Transverse colon (tissue), 4 donors: ENCODE measurements around the gene GRIN2D.

ENCODE experiments used
- EP300 ChIP-seq: sonication (generic); formaldehyde crosslinking; IDR thresholded peaks from one replicate; pipeline ENCODE4 v1.6.1; 2017; ENCODE audit warnings: antibody characterized with exemption, low read depth
- POLR2A ChIP-seq: fragments of 450-650 bp; IDR thresholded peaks from one replicate; pipeline ENCODE4 v1.6.1; 2016; ENCODE audit warnings: antibody characterized with exemption, mild to moderate bottlenecking, moderate library complexity
- POLR2AphosphoS5 ChIP-seq, 3 donors: sonication (generic); formaldehyde crosslinking; IDR thresholded peaks; one replicate each; pipeline ENCODE4 v1.6.1; 2016; ENCODE audit warnings: antibody characterized with exemption in 3 of 3
- TF ChIP-seq, protein P1 (sequence below), 5 experiments: fragments of 200-600 bp in 3 of 5; fragments of 450-650 bp in 2 of 5; sonication (generic) in 3 of 5; IDR thresholded peaks; 1 replicate in 2 of 5; 2 replicates in 3 of 5; pipeline ENCODE4 v1.5.1; 2016 to 2017; ENCODE audit warnings: antibody characterized with exemption in 5 of 5, inconsistent platforms in 3 of 5, mild to moderate bottlenecking in 2 of 5, moderate library complexity in 1 of 5

GRCh38 chr19:48396824-48397176 lies 3.3 kb downstream of the GRIN2D start:
- TF ChIP-seq POLR2A (no peak), EP300 (no peak), POLR2AphosphoS5 (IDR thresholded peaks at IDR 0.05) (no peak)
- TF ChIP-seq, protein P1, sequence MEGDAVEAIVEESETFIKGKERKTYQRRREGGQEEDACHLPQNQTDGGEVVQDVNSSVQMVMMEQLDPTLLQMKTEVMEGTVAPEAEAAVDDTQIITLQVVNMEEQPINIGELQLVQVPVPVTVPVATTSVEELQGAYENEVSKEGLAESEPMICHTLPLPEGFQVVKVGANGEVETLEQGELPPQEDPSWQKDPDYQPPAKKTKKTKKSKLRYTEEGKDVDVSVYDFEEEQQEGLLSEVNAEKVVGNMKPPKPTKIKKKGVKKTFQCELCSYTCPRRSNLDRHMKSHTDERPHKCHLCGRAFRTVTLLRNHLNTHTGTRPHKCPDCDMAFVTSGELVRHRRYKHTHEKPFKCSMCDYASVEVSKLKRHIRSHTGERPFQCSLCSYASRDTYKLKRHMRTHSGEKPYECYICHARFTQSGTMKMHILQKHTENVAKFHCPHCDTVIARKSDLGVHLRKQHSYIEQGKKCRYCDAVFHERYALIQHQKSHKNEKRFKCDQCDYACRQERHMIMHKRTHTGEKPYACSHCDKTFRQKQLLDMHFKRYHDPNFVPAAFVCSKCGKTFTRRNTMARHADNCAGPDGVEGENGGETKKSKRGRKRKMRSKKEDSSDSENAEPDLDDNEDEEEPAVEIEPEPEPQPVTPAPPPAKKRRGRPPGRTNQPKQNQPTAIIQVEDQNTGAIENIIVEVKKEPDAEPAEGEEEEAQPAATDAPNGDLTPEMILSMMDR (IDR thresholded peaks at IDR 0.05), result no peak
